Adrenal gland (tissue), 5 donors: ENCODE results near the gene ACVR2B.

Source experiments
- CTCF ChIP-seq, 6 experiments: fragments of 450-650 bp in 4 of 6; fragments of 200-600 bp in 2 of 6; sonication (generic) in 1 of 6; IDR thresholded peaks; 1 replicate in 5 of 6; 2 replicates in 1 of 6; pipeline versions ENCODE4 v1.5.1 to v1.8.0; 2016 to 2021; ENCODE audit warnings: antibody characterized with exemption in 6 of 6, mild to moderate bottlenecking in 2 of 6, moderate library complexity in 1 of 6
- POLR2A ChIP-seq, 2 donors: fragments of 450-650 bp; IDR thresholded peaks; one replicate each; pipeline ENCODE4 v1.6.1; 2017; ENCODE audit warnings: antibody characterized with exemption in 2 of 2, mild to moderate bottlenecking in 2 of 2, moderate library complexity in 1 of 2
- donor health status: DM: no; HTN: no; CAD: no.

GRCh38 chr3:38465588-38466154 is 12.0 kb downstream of the ACVR2B start:
- TF ChIP-seq CTCF (IDR thresholded peaks at IDR 0.05) = no peak
- no peak for TF ChIP-seq POLR2A (IDR thresholded peaks at IDR 0.05)
